PC-9 (cell line): Measurements from ENCODE around the gene KCNJ10. TPM values are rescaled to one million over a fixed set of nuclear protein-coding genes. Genes with fewer than 3 reads are reported as not detected.

ENCODE experiments used
- BruUV-seq: library from RNA; stranded (reverse); fragments of 400-500 nt; replicated peaks from 2 replicates; lab custom pipeline; 2021; lab: Mats Ljungman, UMichigan
- CTCF ChIA-PET: fragments of 300-600 bp; sonication (Branson Sonifier 250); formaldehyde crosslinking; loops from one replicate; lab custom pipeline; 2022; ENCODE audit warnings: antibody characterized with exemption; lab: Charles Lee
- POLR2A ChIA-PET: fragments of 300-600 bp; sonication (Branson Sonifier 250); formaldehyde crosslinking; loops from one replicate; lab custom pipeline; 2022; ENCODE audit warnings: antibody characterized with exemption; ENCODE audit not compliant: unreplicated experiment; lab: Charles Lee
- DNase-seq, 2 experiments: peaks; one replicate each; pipeline versions ENCODE4 v3.0.0 to v3.0.0-alpha.2; 2015 to 2022; ENCODE audit warnings: mixed read lengths in 1 of 2
- H2AFZ ChIP-seq: fragments of 200-600 bp; sonication (generic); 2 replicates; pipeline ENCODE4 v1.8.1; 2017; ENCODE audit warnings: antibody characterized with exemption
- H3F3A ChIP-seq: fragments of 200-600 bp; sonication (generic); 2 replicates; pipeline ENCODE4 v1.8.1; 2017; ENCODE audit warnings: antibody characterized with exemption, mild to moderate bottlenecking, low read depth; ENCODE audit not compliant: insufficient read depth
- H3K27ac ChIP-seq: fragments of 200-600 bp; sonication (generic); 2 replicates; pipeline ENCODE4 v1.6.1; 2016; ENCODE audit warnings: mixed run types
- H3K27me3 ChIP-seq: fragments of 200-600 bp; sonication (generic); 2 replicates; pipeline ENCODE4 v1.6.1; 2016; ENCODE audit warnings: low read depth, mixed run types; ENCODE audit not compliant: insufficient read depth
- H3K36me3 ChIP-seq: fragments of 200-600 bp; sonication (generic); 2 replicates; pipeline ENCODE4 v1.6.1; 2016; ENCODE audit warnings: low read depth, mixed run types
- H3K4me1 ChIP-seq: fragments of 200-600 bp; sonication (generic); replicated peaks from 2 replicates; pipeline ENCODE4 v1.6.1; 2016; ENCODE audit warnings: mixed run types; ENCODE audit not compliant: insufficient read depth
- H3K4me2 ChIP-seq: fragments of 200-600 bp; sonication (generic); 2 replicates; pipeline ENCODE4 v1.6.1; 2017; ENCODE audit warnings: mixed run types
- H3K4me3 ChIP-seq: fragments of 200-600 bp; sonication (generic); 2 replicates; pipeline ENCODE4 v1.6.1; 2016; ENCODE audit warnings: mixed run types
- H3K79me2 ChIP-seq: fragments of 200-600 bp; sonication (generic); 2 replicates; pipeline ENCODE4 v1.6.1; 2017; ENCODE audit warnings: low read depth, mixed run types
- H3K9me2 ChIP-seq: fragments of 200-600 bp; sonication (generic); 2 replicates; pipeline ENCODE4 v1.8.1; 2017; ENCODE audit warnings: mild to moderate bottlenecking; ENCODE audit not compliant: insufficient read depth
- H3K9me3 ChIP-seq: fragments of 200-600 bp; sonication (generic); 2 replicates; pipeline ENCODE4 v1.8.1; 2016; ENCODE audit warnings: low read depth; ENCODE audit not compliant: insufficient read depth
- H4K20me1 ChIP-seq: fragments of 200-600 bp; sonication (generic); 2 replicates; pipeline ENCODE4 v1.8.1; 2017; ENCODE audit not compliant: insufficient read depth
- EZH2 ChIP-seq: fragments of 200-600 bp; sonication (generic); IDR thresholded peaks from 2 replicates; pipeline ENCODE4 v1.8.0; 2017; ENCODE audit warnings: antibody characterized with exemption, low read depth
- intact Hi-C: fragments of 100-400 bp; cut with micrococcal nuclease; formaldehyde crosslinking; loops from one replicate; pipeline ENCODE4 v1.10.0; 2022; ENCODE audit not compliant: unreplicated experiment
- total RNA-seq: library from RNA; stranded (reverse); gene quantifications from 2 replicates; pipeline ENCODE4 v1.2.3, GENCODE V29; 2021
- TF ChIP-seq, protein P1 (sequence below): fragments of 200-600 bp; sonication (generic); conservative IDR thresholded peaks from 2 replicates; pipeline ENCODE4 v1.6.1; 2017; ENCODE audit warnings: mixed run types, antibody characterized with exemption, mild to moderate bottlenecking, moderate library complexity

Gene KCNJ10
- total RNA-seq, 1 experiment from 2014 or later = not detected

GRCh38 chr1:160092366-160093068, 22.6 kb upstream of the KCNJ10 start:
- ChIA-PET POLR2A (no interaction called here), CTCF (no interaction called here)
- no peaks in the 10 kb centered on the region for H3K27me3 ChIP-seq
- no peak for DNase-seq
- H3K9me2 ChIP-seq = no peaks in the 10 kb centered on the region
- H3K36me3 ChIP-seq = no peaks in the 10 kb centered on the region
- H3K9me3 ChIP-seq = no peaks in the 10 kb centered on the region
- no peak overlapping the region for H3K27ac ChIP-seq
- BruUV-seq = no TSS peak
- H3K4me1 ChIP-seq = peaks cover 18% of the 10 kb centered on the region
- no peaks in the 10 kb centered on the region for H3F3A ChIP-seq
- TF ChIP-seq EZH2 = no peak
- TF ChIP-seq, protein P1, sequence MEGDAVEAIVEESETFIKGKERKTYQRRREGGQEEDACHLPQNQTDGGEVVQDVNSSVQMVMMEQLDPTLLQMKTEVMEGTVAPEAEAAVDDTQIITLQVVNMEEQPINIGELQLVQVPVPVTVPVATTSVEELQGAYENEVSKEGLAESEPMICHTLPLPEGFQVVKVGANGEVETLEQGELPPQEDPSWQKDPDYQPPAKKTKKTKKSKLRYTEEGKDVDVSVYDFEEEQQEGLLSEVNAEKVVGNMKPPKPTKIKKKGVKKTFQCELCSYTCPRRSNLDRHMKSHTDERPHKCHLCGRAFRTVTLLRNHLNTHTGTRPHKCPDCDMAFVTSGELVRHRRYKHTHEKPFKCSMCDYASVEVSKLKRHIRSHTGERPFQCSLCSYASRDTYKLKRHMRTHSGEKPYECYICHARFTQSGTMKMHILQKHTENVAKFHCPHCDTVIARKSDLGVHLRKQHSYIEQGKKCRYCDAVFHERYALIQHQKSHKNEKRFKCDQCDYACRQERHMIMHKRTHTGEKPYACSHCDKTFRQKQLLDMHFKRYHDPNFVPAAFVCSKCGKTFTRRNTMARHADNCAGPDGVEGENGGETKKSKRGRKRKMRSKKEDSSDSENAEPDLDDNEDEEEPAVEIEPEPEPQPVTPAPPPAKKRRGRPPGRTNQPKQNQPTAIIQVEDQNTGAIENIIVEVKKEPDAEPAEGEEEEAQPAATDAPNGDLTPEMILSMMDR = no peak
- no peak overlapping the region for H2AFZ ChIP-seq
- no peaks in the 10 kb centered on the region; the same call in 1 of the 2 replicates for H3K79me2 ChIP-seq
- no peak overlapping the region for H3K4me3 ChIP-seq
- H3K4me2 ChIP-seq = no peak overlapping the region
- intact Hi-C loops = loop anchor here (10.0 kb wide), 1 partner anchor 188 kb away; the partner anchor contains the start of gene CFAP45
- no peaks in the 10 kb centered on the region for H4K20me1 ChIP-seq

- intact Hi-C loops = loop anchor here (10.0 kb wide), 1 partner anchor 187 kb away; the partner anchor contains the start of gene CFAP45
- no peak for DNase-seq
- H3K79me2 ChIP-seq = no peaks in the 10 kb centered on the region
- no peak overlapping the region for H3K27ac ChIP-seq
- ChIA-PET POLR2A (interaction anchor here (0.5 kb wide), 1 partner anchor 223 kb away, joined by 6 read pairs; no protein-coding TSS in a partner anchor), CTCF (no interaction called here)
- no peak overlapping the region for H3K4me3 ChIP-seq
- no peak overlapping the region for H2AFZ ChIP-seq
- no peaks in the 10 kb centered on the region for H3F3A ChIP-seq
- no peaks in the 10 kb centered on the region for H3K9me3 ChIP-seq
- H3K4me1 ChIP-seq = peaks cover 10% of the 10 kb centered on the region
- TF ChIP-seq EZH2 = no peak
- TF ChIP-seq, protein P1 = no peak
- BruUV-seq = no TSS peak
- H3K9me2 ChIP-seq = no peaks in the 10 kb centered on the region
- H3K36me3 ChIP-seq = no peaks in the 10 kb centered on the region
- no peaks in the 10 kb centered on the region for H3K27me3 ChIP-seq
- H4K20me1 ChIP-seq = no peaks in the 10 kb centered on the region
- no peak overlapping the region for H3K4me2 ChIP-seq
Measured at GRCh38 chr1:160091666-160092223, 21.8 kb upstream of the KCNJ10 start.

GRCh38 chr1:160090760-160091159, 20.8 kb upstream of the KCNJ10 start:
- Histone ChIP-seq H3K79me2 (no peaks in the 10 kb centered on the region), H3K36me3 (no peaks in the 10 kb centered on the region), H3K4me3 (no peak overlapping the region), H3K9me2 (no peaks in the 10 kb centered on the region), H4K20me1 (no peaks in the 10 kb centered on the region), H3K4me1 (peaks cover under 1% of the 10 kb centered on the region), H3F3A (no peaks in the 10 kb centered on the region), H3K9me3 (no peaks in the 10 kb centered on the region), H2AFZ (no peak overlapping the region), H3K4me2 (no peak overlapping the region), H3K27me3 (no peaks in the 10 kb centered on the region), H3K27ac (no peak overlapping the region)
- BruUV-seq = no TSS peak
- CTCF ChIA-PET = no interaction called here
- POLR2A ChIA-PET = no interaction called here
- intact Hi-C loops = loop anchor here (10.0 kb wide), 1 partner anchor 186 kb away; the partner anchor contains the start of gene CFAP45
- DNase-seq = no peak
- TF ChIP-seq EZH2 = no peak
- TF ChIP-seq, protein P1 = no peak
